Inflammatory macrophage treated with lipopolysaccharide for 1 hour (primary cell): ENCODE measurements around the gene WDR26.
A peak's percentile ranks its signal among the peaks of the same experiment; 100 is the strongest.
"Not testable (repeated sequence)": the region's sequence is repeated elsewhere in the genome, so short reads cannot be mapped to it uniquely, and the experiment has no call there.

Source experiments
- DNase-seq, 2 donors: peaks; one replicate each; pipeline ENCODE4 v3.0.0-alpha.2; 2020 to 2022

Gene WDR26

GRCh38 chr1:224433701-224434672 lies 610 bp downstream of the WDR26 start:
- peak; percentile 50 to 54 for DNase-seq

GRCh38 chr1:224433041-224433691 lies 1.4 kb downstream of the WDR26 start:
- DNase-seq = no peak

- no peak for DNase-seq
These were observed 1.9 kb downstream of the WDR26 start for GRCh38 chr1:224432672-224433040.

- DNase-seq = no peak
These were observed 2.5 kb downstream of the WDR26 start for GRCh38 chr1:224432146-224432545.

GRCh38 chr1:224431726-224432125 lies 2.9 kb downstream of the WDR26 start:
- no peak for DNase-seq

- peak; percentile 76 to 84 for DNase-seq
These were observed 4.0 kb downstream of the WDR26 start for GRCh38 chr1:224430511-224431113.

- DNase-seq = no peak
These were observed 4.8 kb downstream of the WDR26 start for GRCh38 chr1:224429616-224430326.

GRCh38 chr1:224428713-224429112 lies 5.9 kb downstream of the WDR26 start:
- peak in 1 of 2 donors; percentile 28 for DNase-seq

- DNase-seq = no peak
These were observed 7.3 kb downstream of the WDR26 start for GRCh38 chr1:224427346-224427745.

GRCh38 chr1:224426869-224427268 lies 7.7 kb downstream of the WDR26 start:
- not testable (repeated sequence) for DNase-seq

- no peak for DNase-seq
These were observed 9.2 kb downstream of the WDR26 start for GRCh38 chr1:224425279-224425884.

- DNase-seq = no peak
These were observed 14.5 kb downstream of the WDR26 start for GRCh38 chr1:224420106-224420505.

- DNase-seq = no peak
These were observed 22.8 kb downstream of the WDR26 start for GRCh38 chr1:224411766-224412165.

- no peak for DNase-seq
These were observed 26.4 kb downstream of the WDR26 start for GRCh38 chr1:224408294-224408590.

GRCh38 chr1:224407571-224408293 lies 26.9 kb downstream of the WDR26 start:
- DNase-seq = no peak

GRCh38 chr1:224406216-224406615 lies 28.4 kb downstream of the WDR26 start:
- no peak for DNase-seq

- no peak for DNase-seq
These were observed 29.0 kb downstream of the WDR26 start for GRCh38 chr1:224405604-224405970.

- no peak for DNase-seq
These were observed 29.5 kb downstream of the WDR26 start for GRCh38 chr1:224404916-224405603.

- DNase-seq = no peak
These were observed 32.0 kb downstream of the WDR26 start for GRCh38 chr1:224402472-224403036.

- DNase-seq = no peak
These were observed 34.7 kb downstream of the WDR26 start for GRCh38 chr1:224399887-224400286.

- no peak for DNase-seq
These were observed 41.3 kb downstream of the WDR26 start for GRCh38 chr1:224393294-224393693.
